Breast epithelium (tissue), 3 donors: ENCODE data around the gene CGA.

Experiments used
- CTCF ChIP-seq, 3 donors: fragments of 450-650 bp; IDR thresholded peaks; one replicate each; pipeline ENCODE4 v1.5.1; 2016 to 2017; ENCODE audit warnings: antibody characterized with exemption in 3 of 3, mild to moderate bottlenecking in 3 of 3, moderate library complexity in 3 of 3
- POLR2AphosphoS5 ChIP-seq, 3 donors: sonication (generic); formaldehyde crosslinking; IDR thresholded peaks; one replicate each; pipeline ENCODE4 v1.6.1; 2017; ENCODE audit warnings: antibody characterized with exemption in 3 of 3

GRCh38 chr6:87068795-87069194 is 26.1 kb downstream of the CGA start:
- no peak for TF ChIP-seq CTCF (IDR thresholded peaks at IDR 0.05)
- TF ChIP-seq POLR2AphosphoS5 (IDR thresholded peaks at IDR 0.05) = no peak
